Tibial nerve (tissue), 3 donors: ENCODE data around the gene ERMARD.

ENCODE experiments used
- CTCF ChIP-seq, 5 experiments: fragments of 200-600 bp in 3 of 5; fragments of 450-650 bp in 2 of 5; sonication (generic) in 3 of 5; IDR thresholded peaks; one replicate each; pipeline ENCODE4 v1.5.1; 2016 to 2019; ENCODE audit warnings: antibody characterized with exemption in 5 of 5, mild to moderate bottlenecking in 3 of 5, moderate library complexity in 2 of 5
- POLR2A ChIP-seq, 2 donors: fragments of 450-650 bp; IDR thresholded peaks; one replicate each; pipeline ENCODE4 v1.6.1; 2017; ENCODE audit warnings: antibody characterized with exemption in 2 of 2, mild to moderate bottlenecking in 2 of 2, moderate library complexity in 2 of 2

- no peak for TF ChIP-seq CTCF (IDR thresholded peaks at IDR 0.05)
- TF ChIP-seq POLR2A (IDR thresholded peaks at IDR 0.05) = no peak
These were observed 36.4 kb downstream of the ERMARD start for GRCh38 chr6:169787797-169788196.
